RKO (cell line): ENCODE results near the gene TICAM1.
A peak's percentile ranks its signal among the peaks of the same experiment; 100 is the strongest.
"Not testable (repeated sequence)": the region's sequence is repeated elsewhere in the genome, so short reads cannot be mapped to it uniquely, and the experiment has no call there.

ENCODE experiments used
- DNase-seq: peaks from one replicate; pipeline ENCODE4 v3.0.0-alpha.2; 2016; ENCODE audit warnings: low spot score

TICAM1 gene

DNA sequence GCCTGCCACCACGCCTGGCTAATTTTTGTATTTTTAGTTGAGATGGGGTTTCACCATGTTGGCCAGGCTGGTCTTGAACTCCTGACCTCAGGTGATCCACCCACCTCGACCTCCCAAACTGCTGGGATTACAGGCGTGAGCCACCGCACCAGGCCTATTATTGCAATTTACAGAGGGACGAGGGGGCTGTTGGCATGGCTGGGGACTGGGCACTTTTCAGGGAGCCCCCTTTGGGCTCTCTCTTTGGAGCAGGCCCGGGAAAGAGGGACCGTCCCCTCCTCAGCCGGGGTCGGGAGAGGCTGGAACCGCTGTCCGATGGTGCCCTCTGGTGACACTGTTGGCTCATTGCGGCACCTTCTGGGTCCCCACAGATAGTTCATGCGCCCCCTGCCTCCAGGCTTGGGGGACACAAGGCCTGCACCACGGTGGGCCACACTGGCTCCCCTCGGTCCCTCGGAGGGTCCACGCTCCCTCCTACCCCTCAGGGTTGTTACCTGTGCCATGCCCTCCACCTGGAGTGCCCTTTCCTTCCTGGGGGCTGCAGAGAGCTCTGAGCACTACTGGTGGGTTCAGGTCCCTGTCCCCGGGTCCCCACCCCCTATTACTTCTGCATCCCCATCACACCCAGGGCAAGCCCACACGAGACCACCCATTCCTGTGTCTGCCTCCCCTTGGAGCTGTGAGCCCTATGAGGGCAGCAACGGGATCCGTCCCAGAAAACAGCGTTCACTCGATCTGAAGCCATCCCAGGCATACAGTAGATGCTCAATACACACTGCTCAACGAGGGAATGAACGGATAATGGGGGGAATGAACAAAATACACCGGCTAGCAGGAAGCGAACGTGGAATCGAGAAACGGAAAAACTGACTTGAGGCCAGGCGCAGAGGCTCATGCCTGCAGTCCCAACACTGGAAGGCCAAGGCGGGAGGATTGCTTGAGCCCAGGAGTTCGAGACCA is 27.5 kb downstream of the TICAM1 start:
- DNase-seq, result peak; percentile 65

DNA sequence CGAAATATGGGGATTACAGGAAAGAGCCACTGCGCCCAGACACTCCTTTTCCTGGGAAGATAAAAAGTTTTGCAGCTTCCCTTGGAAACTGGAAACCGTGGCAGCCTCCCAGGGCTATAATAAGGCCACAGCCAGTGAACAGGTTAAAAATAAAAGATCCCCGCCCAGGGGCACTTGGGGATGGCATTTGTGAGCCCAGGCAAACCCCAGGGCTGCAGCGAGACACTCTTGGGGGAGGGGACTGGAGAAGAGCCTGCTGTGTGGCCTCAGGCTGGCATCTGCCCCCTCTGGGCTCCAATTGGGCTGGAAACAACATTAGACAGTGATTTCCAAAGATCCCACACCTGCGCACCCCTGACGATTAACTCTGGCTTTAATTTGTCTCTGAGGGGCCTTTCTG is 28.8 kb downstream of the TICAM1 start:
- no peak for DNase-seq

DNA sequence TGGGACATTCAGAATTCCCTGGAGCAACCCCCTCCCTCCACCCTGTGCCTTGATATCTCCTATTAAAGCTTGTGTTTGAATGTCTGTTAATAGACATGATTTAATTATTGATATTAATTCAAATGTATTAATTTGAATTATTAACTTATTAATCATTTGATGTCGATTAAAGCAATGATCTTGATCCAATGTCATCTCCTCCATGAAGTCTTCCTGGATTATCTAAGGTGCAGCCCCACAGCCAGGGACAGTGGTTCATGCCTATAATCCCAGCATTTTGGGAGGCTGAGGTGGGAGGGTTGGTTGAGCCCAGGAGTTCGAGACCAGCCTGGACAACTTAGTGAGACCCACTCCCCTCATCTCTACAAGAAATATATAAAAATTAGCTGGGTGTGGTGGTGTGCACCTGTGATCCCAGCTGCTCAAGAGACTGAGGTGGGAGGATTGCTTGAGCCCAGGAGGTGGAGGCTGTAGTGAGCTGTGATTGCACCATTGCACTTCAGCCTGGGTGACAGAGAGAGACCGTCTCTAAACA is 30.4 kb downstream of the TICAM1 start:
- DNase-seq, result no peak

DNA sequence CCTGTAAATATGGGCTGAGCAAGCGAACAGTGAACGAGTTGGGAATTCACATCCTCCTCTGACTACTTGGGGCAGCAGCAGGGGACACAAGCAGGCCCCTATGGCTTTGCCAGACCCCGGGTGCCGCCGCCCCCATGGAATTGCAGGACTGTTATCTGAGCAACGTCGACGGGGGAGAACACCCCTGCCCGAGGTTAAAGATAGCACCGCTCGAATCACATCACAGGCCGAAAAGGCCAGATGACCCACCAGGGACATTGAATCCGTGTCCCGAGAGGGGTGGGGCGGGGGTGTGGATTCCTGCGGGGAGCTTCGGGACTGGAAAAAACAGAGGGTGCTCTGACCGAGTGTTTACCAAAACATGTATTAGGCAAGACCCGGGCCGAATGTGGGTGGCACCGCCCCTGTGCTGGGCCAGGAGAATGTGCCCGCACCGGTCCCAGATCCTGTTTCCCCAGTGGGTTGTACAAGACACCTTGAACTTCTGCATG is 30.9 kb downstream of the TICAM1 start:
- DNase-seq, result no peak

DNA sequence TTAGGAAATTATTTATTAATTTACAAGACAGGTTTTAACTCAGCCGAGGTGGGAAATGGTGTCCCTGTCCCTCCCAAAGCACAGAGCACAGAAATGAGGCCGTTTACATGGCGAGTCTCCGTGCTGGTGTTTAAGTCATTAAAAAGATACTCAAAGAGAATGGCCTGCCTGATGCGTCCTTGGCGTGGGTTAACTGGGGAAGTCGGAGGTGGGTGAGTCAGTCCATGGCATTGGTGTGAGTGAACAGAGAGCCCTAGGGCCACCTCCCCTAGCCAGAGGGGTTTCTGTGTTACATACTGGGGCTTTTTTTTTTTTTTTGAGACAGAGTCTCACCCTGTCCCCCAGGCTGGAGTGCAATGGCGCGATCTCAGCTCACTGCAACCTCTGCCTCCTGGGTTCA is 36.1 kb downstream of the TICAM1 start:
- DNase-seq, result peak; percentile 83

DNA sequence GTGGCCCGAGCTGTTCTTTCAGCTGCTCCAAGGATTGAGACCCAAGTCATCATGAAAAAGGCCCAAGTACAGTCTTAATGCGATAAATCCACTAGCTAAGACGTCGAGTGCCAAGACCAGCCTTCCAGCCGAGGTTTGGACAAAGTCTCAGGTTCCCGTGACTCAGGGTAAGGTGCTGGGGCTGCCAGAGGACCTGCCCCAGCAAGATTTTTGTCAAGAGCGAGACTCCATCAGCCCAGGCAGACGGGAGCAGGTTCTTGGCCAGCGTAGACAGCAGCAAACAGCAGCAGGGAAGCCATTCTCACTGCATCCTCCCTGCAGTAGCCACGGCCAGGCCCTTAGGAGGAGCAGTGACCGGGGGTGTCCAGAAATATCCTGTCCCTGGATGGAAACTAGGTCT is 36.5 kb downstream of the TICAM1 start:
- peak; percentile 56 for DNase-seq

DNA sequence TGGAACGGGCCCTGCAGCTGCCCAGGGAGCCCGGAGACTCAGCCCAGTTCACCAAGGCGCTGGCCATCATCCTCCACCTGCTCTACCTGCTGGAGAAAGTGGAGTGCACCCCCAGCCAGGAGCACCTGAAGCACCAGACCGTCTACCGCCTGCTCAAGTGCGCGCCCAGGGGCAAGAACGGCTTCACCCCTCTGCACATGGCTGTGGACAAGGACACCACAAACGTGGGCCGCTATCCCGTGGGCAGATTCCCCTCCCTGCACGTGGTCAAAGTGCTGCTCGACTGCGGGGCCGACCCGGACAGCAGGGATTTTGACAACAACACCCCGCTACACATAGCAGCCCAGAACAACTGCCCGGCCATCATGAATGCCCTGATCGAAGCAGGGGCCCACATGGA is 38.2 kb downstream of the TICAM1 start:
- DNase-seq, result not testable (repeated sequence)

DNA sequence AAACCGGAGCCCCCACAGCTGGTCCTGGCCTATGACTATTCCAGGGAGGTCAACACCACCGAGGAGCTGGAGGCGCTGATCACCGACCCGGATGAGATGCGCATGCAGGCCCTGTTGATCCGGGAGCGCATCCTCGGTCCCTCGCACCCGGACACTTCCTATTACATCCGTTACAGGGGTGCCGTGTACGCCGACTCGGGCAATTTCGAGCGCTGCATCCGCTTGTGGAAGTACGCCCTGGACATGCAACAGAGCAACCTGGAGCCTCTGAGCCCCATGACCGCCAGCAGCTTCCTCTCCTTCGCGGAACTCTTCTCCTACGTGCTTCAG is 38.7 kb downstream of the TICAM1 start:
- DNase-seq, result peak; percentile 63

DNA sequence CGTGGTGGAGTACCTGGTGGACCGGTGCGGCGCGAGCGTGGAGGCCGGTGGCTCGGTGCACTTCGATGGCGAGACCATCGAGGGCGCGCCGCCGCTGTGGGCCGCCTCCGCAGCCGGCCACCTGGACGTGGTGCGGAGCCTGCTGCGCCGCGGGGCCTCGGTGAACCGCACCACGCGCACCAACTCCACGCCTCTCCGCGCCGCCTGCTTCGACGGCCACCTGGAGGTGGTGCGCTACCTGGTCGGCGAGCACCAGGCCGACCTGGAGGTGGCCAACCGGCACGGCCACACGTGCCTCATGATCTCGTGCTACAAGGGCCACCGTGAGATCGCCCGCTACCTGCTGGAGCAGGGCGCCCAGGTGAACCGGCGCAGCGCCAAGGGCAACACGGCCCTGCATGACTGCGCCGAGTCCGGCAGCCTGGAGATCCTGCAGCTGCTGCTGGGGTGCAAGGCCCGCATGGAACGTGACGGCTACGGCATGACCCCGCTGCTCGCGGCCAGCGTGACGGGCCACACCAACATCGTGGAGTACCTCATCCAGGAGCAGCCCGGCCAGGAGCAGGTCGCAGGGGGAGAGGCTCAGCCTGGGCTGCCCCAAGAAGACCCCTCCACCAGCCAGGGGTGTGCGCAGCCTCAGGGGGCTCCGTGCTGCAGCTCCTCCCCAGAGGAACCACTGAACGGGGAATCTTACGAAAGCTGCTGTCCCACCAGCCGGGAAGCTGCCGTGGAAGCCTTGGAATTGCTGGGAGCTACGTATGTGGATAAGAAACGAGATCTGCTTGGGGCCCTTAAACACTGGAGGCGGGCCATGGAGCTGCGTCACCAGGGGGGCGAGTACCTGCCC is 39.3 kb downstream of the TICAM1 start:
- DNase-seq, result peak; percentile 35

DNA sequence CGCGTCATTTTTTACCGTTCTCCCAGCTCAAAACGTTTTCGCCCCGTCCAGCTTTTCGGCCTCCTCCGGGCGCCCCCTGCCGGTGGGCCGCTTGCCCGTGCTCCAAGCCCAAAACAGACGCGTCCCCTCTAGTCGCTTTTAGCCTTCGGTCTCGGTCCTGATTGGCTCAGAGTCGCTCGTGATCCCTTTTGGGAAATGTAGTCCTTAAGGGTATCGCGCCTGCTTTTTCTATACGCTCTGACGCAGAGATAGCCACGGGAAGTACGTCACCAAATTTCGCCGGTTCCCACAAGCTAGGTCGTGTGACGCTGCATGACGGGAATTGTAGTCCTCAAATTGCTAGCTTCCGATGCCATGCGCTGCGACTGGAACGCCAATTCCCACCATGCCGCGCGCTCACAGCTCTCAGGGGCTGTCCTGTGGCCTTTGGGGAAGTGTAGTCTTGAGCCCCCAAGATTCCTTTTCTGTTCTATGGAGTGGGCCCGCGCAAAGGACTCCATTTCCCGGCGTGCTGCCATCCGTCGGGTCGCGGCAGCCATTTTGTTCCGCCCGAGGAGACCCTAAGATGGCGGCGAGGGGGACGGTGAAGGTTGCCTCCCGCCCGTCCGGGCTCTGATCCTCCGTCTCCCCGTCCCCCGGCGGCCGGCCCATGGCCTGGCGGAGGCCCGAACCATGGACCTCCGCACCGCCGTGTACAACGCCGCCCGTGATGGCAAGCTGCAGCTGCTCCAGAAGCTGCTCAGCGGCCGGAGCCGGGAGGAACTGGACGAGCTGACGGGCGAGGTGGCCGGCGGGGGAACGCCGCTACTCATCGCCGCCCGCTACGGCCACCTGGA is 40.1 kb downstream of the TICAM1 start, which contains the start of gene FEM1A:
FEM1A (plus strand) TSS at position 552 of the 836 bp plus-strand sequence; CDS start at position 673, 121 bp downstream.
- peak; percentile 100 for DNase-seq

DNA sequence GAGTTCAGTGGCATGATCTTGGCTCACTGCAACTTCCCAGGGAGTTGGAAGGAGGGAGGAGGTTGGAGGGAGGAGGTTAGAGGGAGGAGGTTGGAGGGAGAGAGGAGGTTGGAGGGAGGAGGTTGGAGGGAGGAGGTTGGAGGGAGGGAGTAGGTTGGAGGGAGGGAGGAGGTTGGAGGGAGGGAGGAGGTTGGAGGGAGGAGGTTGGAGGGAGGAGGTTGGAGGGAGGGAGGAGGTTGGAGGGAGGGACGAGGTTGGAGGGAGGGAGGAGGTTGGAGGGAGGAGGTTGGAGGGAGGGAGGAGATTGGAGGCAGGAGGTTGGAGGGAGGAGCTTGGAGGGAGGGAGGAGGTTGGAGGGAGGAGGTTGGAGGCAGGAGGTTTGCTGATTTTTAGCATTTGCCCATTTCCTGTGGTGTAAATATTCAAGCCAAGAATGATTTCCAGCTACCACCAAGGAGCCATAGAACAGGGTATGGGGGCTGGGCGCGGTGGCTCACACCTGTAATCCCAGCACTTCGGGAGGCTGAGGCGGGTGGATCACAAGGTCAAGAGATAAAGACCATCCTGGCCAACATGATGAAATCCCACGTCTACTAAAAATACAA is 45.0 kb downstream of the TICAM1 start:
- not testable (repeated sequence) for DNase-seq

DNA sequence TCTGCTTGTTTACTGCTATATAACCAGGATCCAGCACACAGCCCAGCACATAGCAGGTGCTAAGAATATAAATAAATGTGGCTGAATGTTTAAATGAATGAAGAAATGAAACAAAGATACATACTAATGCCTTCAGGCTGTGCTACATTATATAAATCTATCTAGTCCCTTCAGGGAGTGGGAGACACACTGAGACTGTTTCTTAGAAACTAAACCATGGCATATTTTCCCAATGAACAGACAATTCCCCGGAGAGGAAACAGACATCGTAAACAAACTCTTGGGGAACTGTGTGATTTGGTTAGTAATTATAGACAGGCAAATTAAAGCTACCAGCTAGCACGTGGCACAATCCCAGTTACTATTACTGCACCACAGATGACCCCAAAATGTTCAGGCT is 49.7 kb downstream of the TICAM1 start:
- no peak for DNase-seq

DNA sequence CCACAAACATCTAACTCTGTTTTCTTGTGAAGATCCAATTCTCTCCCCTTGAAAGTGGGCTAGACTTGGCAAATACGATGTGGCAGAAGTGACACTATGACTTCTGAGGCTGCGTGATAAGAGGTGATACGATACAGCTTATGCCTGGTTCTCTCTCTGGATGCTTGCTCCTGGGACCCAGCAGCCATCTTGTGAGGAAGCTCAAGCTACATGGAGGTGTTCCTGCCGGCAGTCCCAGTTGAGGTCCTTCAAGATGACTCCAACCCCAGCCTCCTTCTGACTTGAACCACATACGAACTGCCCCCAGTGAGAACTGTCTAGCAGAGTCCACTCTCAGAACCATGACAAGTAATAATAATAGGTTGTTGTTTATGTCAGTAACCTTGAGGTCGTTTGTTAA is 50.7 kb downstream of the TICAM1 start:
- DNase-seq, result no peak

DNA sequence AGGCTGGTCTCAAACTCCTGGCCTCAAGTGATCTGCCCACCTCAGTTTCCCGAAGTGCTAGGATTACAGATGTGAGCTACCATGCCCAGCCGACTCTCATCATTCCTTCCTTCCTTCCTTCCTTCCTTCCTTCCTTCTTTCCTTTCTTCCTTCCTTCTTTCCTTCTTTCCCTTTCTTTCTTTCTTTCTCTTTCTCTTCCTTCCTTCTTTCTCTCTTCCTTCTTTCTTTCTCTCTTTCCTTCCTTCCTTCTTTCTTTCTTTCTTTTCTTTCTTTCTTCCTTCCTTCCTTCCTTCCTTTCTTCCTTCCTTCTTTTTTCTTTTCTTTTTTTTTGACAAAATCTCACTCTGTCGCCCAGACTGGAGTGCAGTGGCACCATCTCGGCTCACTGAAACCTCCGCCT is 53.4 kb downstream of the TICAM1 start:
- DNase-seq, result not testable (repeated sequence)

DNA sequence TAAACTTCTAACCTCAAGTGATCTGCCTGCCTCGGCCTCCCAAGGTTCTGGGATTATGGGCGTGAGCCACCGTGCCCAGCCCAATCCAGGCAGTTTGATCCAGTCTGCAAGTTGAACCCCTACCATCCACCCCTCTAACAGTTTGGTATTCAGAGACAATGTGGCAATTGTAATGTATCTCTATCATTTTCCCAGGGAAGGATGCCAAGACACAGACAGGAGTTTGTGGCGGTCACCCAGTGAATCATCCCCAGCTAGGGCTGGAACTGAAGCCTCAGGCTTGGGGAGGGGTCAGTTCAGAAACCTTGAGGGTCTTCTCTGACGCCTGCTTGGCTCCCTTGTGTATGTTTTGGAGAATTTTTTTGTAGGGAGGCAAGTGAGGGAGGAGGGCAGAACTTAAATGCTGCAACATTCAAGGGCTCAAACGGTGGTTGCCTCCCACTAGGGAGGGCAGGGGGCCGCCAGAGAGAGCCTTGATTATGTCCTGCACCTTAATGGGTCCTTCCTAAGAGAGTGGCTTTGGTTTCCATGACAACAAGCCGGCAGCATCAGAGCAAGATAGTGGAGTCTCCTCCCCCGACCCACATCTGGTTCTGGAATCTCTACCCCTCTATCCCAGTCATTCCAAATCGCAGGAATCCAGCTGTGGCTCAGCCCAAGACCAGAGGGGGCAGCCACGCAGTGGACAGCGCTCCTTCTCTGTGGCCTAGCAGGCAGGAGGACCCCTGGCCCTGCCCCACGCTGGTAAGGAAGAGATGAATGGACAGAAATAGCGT is 54.9 kb downstream of the TICAM1 start:
- DNase-seq, result no peak

DNA sequence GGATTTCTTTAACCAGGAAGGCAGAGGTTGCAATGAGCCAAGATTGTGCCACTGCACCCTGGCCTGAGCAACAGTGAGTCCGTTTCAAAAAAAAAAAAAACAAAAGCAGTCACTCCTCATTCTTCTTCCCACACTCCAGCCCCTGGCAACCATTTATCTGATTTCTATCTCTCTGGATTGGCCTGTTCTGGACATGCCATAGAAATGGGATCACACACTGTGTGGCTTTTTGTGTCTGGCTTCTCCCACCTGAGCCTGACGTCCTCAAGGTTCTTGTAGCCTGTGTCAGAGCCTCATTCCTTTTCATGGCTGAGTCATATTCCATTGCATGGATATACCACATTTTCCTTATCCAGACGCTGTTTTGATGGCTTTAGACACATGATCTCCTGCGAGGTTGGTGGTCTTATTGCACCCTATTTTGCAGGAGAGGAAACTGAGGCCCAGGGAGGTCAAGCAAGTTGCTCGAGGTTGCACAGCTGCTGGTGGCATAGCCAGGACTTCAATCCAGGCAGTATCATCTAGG is 55.8 kb downstream of the TICAM1 start:
- no peak for DNase-seq

DNA sequence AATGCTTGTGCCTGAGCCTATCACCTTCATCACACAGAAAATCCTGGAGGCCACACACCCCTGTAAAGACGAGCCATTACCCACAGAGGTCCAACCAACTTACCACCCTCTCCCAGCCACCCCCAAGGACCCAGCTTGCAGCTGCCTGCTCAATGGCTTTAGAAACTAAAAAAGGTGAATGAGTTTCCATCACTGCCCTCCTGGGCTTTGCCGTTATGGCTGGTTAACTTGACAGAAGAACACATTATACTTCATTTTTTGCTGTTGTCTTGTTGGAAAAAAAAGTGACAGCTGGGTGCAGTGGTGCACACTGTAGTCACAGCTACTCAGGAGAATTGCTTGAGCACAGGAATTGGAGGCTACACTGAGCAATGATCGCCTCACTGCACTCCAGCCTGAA is 57.4 kb downstream of the TICAM1 start:
- DNase-seq, result no peak

DNA sequence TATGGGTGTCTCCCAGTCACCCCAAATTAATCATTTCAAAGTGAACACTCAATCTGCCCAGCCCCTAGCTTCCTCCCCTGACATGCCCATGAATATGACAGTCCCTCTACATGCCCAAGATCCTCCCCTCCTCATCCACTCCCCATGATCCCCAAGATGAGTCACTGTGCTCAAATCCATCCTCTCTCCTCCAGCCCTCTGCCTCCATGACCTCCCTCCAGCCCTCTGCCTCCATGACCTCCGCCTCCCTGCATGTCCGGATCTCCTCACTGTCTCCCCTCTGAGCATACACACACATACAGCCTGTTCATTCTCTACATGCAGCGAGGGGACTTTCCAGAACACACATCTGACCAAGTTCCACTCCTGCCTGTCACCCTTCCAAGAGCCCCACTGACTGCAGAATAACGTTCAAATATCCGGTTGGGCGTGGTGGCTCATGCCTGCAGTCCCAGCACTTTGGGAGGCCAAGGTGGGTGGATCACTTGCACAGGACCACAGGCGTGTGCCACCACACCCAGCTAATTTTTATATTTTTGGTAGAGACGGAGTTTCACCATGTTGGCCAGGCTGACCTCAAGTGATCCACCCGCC is 58.4 kb downstream of the TICAM1 start:
- DNase-seq, result no peak

DNA sequence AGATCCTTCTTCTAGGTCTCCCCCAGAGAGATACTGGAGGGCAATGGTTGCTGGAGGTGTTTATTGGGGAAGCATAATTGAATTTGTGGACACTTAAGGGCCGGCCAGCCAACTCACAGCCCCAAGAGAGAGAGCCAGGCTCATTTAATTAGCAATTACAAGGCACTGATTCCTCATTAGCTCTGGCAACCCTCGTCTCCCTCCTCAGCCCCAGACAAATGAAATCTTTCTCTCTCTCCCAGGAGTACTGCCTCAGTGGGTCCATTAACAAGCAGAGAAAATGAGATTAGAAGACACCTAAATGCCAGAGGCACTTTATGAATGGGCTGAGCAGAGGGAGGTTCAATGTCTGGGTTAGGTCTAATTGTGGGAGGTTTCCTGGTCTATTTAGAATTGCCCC is 58.9 kb downstream of the TICAM1 start:
- no peak for DNase-seq
